ENCODE measurements around the gene ERICH3. TPM values are rescaled to one million over a fixed set of nuclear protein-coding genes. Genes with fewer than 3 reads are reported as not detected.

The ERICH3 gene
- total and polyA plus RNA-seq, 11 donors: 0.03 to 0.21 (median 0.08) TPM; not detected in 8

- DNase-seq: no peak
- 59 to 72% (median 65%) methylated on average over 2 of the region's 2 CpGs for WGBS, 4 donors
- H3K27ac ChIP-seq: no peak overlapping the region
- H3K36me3 ChIP-seq: peaks cover 0 to 3% (median 0%) of the 10 kb centered on the region in 9 donors
- H3K27me3 ChIP-seq: no peaks in the 10 kb centered on the region
- no peaks in the 10 kb centered on the region for H3K4me1 ChIP-seq
- no peak overlapping the region for H3K4me3 ChIP-seq
- TF ChIP-seq, protein P1, sequence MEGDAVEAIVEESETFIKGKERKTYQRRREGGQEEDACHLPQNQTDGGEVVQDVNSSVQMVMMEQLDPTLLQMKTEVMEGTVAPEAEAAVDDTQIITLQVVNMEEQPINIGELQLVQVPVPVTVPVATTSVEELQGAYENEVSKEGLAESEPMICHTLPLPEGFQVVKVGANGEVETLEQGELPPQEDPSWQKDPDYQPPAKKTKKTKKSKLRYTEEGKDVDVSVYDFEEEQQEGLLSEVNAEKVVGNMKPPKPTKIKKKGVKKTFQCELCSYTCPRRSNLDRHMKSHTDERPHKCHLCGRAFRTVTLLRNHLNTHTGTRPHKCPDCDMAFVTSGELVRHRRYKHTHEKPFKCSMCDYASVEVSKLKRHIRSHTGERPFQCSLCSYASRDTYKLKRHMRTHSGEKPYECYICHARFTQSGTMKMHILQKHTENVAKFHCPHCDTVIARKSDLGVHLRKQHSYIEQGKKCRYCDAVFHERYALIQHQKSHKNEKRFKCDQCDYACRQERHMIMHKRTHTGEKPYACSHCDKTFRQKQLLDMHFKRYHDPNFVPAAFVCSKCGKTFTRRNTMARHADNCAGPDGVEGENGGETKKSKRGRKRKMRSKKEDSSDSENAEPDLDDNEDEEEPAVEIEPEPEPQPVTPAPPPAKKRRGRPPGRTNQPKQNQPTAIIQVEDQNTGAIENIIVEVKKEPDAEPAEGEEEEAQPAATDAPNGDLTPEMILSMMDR (IDR thresholded peaks at IDR 0.05): no peak
- TF ChIP-seq POLR2A (IDR thresholded peaks at IDR 0.05): no peak
- no peak for ATAC-seq
- intact Hi-C loops (cut with DNase I): no loop called here
- no peaks in the 10 kb centered on the region for H3K9me3 ChIP-seq
Observed at GRCh38 chr1:74526708-74527107, 146.9 kb downstream of the ERICH3 start.

- H3K27ac ChIP-seq: no peak overlapping the region
- no peak for DNase-seq
- no peaks in the 10 kb centered on the region for H3K4me1 ChIP-seq
- no peaks in the 10 kb centered on the region for H3K9me3 ChIP-seq
- peaks cover 0 to 2% (median 0%) of the 10 kb centered on the region in 9 donors for H3K36me3 ChIP-seq
- no peak overlapping the region for H3K4me3 ChIP-seq
- WGBS, 4 donors: 78 to 86% (median 79%) methylated on average over 2 of the region's 2 CpGs
- TF ChIP-seq POLR2A (IDR thresholded peaks at IDR 0.05): no peak
- TF ChIP-seq, protein P1 (IDR thresholded peaks at IDR 0.05): no peak
- intact Hi-C loops (cut with DNase I): no loop called here
- ATAC-seq: no peak
- H3K27me3 ChIP-seq: no peaks in the 10 kb centered on the region
Observed at GRCh38 chr1:74523873-74524480, 149.6 kb downstream of the ERICH3 start.

DNA sequence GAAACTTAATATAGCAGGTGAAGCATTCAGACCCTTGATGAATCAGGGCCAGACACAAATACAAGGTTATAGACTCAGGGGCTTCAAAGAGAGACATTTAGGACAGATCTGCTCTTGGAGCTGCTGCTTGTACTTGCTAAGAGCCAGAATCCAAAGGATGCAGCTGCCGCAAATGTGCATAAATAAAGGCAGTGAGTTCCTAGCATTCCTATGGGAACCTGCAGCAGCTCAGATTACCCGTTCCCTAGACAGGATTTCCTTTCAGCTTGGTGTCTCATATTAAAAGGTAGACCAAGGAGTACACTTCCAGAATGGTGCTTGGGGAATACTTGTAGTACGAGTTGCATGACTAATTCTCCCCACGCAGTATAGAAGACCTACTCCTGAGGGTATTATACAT is 151.4 kb downstream of the ERICH3 start:
- no peaks in the 10 kb centered on the region for H3K4me1 ChIP-seq
- no peak for ATAC-seq

More for the DNA sequence above, 151.4 kb downstream of the ERICH3 start:
- Histone ChIP-seq H3K4me3 (no peak overlapping the region), H3K27me3 (no peaks in the 10 kb centered on the region), H3K27ac (no peak overlapping the region), H3K9me3 (no peaks in the 10 kb centered on the region), H3K36me3 (no peaks in the 10 kb centered on the region)
- WGBS, 4 donors: 30 to 45% (median 37%) methylated on average over 4 of the region's 4 CpGs
- intact Hi-C loops (cut with DNase I): no loop called here
- no peak for DNase-seq
- no peak for TF ChIP-seq POLR2A (IDR thresholded peaks at IDR 0.05)
- TF ChIP-seq, protein P1 (IDR thresholded peaks at IDR 0.05): no peak

Other genes with a start within 250 kb of the ERICH3 start
- under 1 TPM in 2 of 9 donors, not detected in 7; 0.06 to 0.09 TPM for gene LRRC53, start 161.2 kb downstream of the ERICH3 start, total RNA-seq
- under 1 TPM in 1 of 2 donors, not detected in 1; 0.04 TPM for gene LRRC53, start 161.2 kb downstream of the ERICH3 start, polyA plus RNA-seq
- 10 to 100 TPM; 23.0 to 54.1 (median 42.7) TPM for gene CRYZ, start 59.3 kb upstream of the ERICH3 start, total RNA-seq
- 10 to 100 TPM; 12.7 to 27.0 TPM for gene CRYZ, start 59.3 kb upstream of the ERICH3 start, polyA plus RNA-seq
- gene TYW3, start 59.4 kb upstream of the ERICH3 start, total RNA-seq: 10 to 100 TPM; 10.6 to 28.1 (median 19.1) TPM
- 10 to 100 TPM; 14.8 to 22.7 TPM for gene TYW3, start 59.4 kb upstream of the ERICH3 start, polyA plus RNA-seq

Data from heart left ventricle (tissue), 16 donors.